ENCODE results near the gene ANKRD29.
A peak's percentile ranks its signal among the peaks of the same experiment; 100 is the strongest.

The ANKRD29 gene, protein sequence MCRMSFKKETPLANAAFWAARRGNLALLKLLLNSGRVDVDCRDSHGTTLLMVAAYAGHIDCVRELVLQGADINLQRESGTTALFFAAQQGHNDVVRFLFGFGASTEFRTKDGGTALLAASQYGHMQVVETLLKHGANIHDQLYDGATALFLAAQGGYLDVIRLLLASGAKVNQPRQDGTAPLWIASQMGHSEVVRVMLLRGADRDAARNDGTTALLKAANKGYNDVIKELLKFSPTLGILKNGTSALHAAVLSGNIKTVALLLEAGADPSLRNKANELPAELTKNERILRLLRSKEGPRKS

DNA sequence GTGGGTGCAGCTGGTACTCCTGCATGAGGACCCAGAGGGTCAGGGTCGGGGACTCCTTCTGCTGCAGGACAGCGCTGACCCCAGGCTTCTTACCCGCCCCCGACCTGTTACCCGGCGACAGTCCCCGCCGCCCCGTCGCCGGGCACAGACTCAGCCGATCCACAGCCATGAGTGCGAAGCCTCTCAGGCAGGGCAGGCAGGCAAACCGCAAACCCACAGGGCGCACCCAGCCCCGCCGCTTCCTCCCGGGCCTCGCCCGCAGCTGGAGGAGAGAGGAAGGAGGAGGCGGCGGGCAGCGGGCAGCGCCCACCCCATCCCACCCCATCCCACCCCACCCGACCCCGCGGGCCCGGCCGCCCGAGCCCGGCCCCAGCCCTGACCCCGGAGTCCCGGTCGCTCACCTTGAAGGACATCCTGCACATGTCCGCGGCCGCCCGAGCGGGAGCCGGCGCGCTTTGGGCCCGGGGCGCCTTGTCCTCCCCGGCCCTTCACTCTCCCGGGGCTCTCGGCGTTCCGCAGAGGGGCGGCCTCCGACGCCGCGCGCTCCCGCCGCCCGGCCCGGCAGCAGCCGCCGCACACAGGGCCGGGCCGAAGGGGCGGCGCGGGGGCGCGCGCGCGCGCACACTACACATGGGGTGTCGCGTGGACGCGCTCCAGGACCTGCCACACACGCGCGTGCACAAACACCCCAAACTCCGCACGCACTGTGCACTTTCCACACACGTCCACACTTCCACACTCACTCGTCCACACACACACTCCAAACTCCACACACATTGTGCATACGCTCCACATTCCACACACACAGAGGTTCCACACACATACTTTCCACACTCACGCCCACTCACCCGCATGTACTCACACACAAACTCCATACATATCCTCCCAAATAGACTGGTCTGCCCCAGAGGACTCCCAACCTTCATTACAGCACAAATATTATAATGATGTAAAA, at the start of gene ANKRD29:
Gene ANKRD29, minus strand, starts transcription at position 603 of the 955 bp plus-strand sequence. Its CDS starts 181 bp downstream, at position 422.
- peak in 1 of 2 donors; percentile 34 for DNase-seq (ENCODE audit: low read depth in 2 of 2)

DNA sequence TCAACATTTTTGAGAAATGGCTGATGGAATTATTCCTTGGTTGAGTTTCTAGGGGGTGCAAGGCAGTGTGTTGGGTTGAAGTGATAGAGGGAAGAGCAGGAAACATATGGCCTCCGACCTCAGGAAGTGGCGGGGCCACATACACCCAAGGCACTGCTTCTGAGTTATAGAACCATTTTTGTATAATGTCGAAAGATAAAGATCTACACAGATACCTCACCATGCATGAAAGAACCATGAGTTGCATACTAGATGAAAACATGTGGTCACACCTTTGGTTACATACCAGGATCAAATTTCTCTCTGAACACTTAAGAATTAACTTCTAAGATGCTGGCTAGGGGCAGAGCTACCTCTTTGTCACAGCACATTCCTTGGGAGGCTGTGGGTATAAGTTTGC, 49.7 kb upstream of the ANKRD29 start:
- DNase-seq (ENCODE audit: low read depth in 2 of 2), result no peak

DNA sequence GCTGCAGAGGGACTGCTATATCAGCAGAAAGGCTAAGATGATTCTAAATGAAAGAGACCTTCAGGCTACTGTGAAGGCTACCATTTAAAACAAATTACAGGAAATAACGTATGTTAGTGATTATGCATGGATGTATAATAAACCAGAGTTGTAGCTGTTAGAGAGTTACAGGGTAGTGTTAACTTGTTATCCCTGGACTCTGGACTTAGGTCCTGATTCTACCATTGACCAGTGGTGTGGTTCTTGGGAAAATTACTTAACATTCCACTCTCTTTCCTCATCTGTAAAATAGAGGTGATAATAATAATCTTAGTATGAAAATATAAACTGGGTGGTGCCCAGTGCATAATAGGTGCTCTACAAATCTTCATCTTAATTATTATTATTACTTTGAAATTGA, 48.7 kb upstream of the ANKRD29 start:
- DNase-seq (ENCODE audit: low read depth in 2 of 2), result no peak

DNA sequence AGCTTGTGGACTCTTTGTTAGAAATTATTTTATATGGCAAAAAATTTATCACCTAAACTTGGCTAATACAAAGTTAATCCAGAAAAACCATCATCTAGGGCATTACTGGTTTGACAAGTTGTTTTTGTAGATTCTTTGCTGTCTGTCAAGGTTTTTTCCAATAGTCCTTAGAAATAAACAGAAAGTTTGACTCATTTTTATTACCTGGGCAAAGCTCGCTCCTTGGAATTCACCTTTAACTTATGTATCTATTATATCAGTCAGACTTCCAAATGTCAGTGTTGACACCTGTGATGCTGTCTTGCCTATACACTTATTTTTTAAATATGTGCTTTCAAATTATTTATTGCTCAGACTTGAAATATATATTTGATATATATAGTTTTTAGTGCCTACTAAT, 48.2 kb upstream of the ANKRD29 start:
- no peak for DNase-seq (ENCODE audit: low read depth in 2 of 2)

DNA sequence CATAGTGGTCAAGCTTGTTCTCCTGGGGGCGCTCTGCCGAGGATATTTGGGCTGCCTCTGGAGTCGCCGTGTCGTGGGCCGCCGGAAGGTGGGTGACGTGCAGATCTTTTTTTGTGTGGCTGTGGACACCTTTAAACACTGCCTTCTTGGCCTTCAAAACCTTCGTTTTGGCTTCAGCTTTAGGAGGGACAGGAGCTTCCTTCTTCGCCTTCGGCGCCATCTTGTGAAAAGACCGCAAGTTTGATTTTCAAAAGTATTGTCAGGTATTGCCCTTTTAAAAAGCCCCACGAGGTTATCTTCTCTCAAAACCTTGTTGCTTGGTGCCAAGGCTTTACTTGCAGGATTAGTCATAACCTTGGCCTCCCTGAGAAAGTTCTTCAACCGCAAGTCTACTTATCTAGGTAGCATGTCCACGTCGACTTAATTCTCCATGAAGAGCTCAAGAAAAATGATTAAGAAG, 47.4 kb upstream of the ANKRD29 start:
- no peak for DNase-seq (ENCODE audit: low read depth in 2 of 2)

DNA sequence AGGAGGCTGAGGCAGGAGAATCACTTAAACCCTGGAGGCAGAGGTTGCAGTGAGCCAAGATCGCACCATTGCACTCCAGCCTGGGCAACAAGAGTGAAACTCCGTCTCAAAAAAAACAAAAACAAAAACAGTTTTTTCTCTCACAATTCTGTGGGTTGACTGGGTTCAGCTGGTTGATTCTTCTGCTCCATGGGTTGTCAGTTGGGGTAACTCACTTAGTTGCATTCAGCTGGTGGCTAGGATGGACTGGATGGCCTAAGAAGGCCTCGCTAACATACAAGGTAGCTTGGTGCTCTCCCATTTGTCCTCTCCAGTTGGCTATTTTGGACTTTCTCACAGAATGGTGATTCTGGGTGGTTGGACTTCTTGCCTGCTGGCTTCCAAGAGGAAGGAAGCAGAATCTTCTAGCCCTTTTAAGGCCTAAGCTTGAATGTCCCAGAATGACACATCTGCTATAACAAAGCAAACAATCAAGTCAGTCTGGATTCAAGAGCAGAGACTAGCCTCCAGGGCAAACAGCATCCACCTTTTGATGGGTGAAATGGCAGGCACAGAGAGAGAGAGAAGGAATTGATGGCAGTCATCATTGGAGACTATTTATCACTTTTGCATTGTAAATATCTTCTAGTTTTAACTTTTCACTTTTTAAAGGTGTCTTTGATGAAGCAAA, 44.4 kb upstream of the ANKRD29 start:
- no peak for DNase-seq (ENCODE audit: low read depth in 2 of 2)

DNA sequence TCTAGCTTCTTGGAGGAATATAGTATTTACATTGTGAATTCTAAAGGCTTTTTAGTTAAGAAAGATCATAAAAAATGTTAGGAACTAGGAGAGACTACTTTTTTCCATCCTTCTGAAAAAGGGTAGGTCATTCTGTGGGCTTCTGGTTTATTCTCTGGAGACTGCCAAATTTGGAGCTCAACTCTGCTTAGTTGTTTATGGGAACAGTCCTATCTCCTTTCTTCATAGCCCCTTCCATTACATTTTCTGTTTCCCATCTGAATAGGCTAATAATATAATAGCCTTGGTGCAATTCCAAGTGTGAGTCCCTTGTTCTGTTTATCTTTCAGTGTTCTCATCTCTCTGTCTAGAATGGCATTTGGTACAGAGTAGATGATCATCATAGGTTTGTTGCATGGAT, 42.1 kb upstream of the ANKRD29 start:
- no peak for DNase-seq (ENCODE audit: low read depth in 2 of 2)

DNA sequence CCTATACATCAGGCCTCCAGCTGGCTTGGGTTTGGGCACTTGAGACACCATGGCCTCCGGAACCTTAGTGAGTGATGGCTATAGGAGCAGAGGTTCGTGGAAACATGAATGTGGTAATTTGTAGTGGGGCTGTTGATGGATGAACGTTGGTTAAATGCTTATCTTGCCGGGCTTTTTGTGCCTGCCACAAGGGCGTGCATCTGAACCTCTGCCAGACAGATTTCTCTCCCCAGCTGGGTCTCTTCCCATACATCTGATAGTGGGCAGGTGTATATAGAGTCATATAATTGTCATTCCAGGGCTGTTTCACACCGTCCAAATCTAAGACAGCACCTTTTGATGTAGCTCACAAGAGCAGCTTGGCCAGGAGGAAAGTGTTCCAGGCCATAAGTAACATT, 41.3 kb upstream of the ANKRD29 start:
- no peak for DNase-seq (ENCODE audit: low read depth in 2 of 2)

DNA sequence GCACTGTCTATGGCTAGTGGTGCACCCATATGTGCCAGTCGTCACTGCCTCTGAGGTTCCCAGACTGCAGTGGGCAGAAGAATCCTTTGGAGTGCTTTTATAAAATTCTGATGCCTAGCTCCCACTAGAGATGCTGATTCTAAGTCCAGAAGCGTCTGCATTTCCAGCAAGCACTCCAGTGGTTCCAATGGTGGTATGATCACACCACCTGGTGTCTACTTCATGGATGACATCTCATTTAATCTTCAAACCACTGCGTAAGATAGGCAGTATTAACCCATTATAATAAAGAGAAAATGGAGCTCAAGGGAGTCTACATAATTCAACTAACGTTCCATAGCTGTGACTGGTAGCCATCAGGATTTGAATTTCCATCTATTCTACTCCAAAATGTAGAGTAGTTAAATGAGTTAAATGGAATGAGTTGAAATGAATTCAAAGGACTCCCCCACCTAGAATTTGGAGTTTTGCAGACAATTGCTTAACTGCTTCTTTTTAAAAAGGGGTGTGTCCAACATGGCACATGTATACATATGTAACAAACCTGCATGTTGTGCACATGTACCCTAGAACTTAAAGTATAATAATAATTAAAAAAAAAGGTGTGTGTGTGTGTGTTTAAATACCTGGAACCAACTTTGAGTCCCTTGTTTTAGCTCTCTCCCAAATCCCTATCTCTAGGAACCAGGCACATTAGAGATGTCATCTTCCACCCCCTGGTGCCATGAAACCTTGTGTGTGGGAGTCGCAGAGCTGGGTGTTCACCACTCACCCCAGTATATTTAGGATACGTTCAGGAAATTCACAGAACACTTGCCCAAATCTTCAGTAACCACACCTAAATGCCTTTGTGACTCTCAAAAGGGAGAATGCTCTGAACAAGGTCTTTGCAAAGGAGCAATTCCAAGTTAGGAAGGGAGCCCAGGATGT, 40.6 kb upstream of the ANKRD29 start:
- no peak for DNase-seq (ENCODE audit: low read depth in 2 of 2)

DNA sequence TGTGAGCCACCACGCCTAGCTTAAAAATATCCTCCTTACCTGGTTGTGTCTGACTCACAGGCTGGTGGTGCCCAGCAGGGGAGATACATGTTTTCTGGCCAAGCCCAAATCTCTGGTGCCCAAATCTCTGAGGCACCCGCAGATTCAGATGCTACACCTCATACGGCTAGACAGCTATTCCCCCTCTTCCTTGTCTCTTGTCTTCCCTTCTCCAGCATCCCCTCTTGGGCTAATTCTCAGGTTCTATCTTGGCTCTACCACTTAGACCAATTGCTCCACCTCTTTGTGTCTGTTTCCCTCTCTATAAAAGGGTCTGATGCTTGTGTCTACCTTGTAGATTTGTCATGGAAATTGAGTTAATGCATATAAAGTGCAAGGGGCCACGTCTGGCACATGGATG, 39.9 kb upstream of the ANKRD29 start:
- no peak for DNase-seq (ENCODE audit: low read depth in 2 of 2)

DNA sequence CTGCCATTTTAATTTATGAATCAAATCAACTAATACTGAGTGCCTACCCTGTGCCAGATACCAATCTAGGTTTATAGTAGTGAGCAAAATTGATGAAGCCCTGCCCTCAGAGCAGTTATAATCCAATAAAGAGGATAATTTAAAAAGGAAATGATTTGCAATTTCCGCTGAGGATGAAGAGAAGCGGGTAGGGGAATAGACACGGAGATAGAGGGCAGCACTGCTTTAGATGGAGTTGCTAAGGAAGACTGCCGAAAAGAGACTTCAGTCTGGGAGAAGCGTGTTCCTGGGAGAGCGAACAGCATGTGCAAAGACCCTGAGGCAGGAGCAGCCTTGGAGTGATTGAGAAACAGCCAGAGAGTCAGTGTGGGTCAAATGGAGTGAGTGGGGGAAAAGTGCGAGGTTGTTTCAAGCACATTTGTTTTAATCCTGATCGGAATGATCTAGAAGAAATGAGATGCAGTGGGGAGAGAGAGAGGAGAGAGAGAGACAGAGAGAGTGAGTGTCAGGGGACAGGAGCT, 38.9 kb upstream of the ANKRD29 start:
- DNase-seq (ENCODE audit: low read depth in 2 of 2), result no peak

DNA sequence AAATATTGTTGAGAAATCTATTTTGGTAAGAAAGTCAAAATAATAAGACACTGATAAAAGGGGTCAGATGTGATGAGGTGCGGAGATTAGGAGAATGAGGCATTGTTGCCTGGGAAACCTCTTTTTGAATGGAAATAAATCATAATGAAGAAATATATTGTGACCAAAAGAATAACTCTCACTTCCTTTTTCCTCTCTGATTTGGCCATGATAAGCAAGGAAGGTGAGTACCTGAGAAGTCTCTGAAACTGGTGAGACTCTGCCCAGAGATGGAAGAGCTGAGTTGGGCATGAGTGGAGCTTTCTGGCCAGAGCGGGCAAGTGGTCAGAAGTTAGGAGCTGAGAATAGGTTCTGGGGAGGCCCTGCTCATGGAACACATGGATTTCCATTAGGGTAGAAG, 38.3 kb upstream of the ANKRD29 start:
- no peak for DNase-seq (ENCODE audit: low read depth in 2 of 2)

DNA sequence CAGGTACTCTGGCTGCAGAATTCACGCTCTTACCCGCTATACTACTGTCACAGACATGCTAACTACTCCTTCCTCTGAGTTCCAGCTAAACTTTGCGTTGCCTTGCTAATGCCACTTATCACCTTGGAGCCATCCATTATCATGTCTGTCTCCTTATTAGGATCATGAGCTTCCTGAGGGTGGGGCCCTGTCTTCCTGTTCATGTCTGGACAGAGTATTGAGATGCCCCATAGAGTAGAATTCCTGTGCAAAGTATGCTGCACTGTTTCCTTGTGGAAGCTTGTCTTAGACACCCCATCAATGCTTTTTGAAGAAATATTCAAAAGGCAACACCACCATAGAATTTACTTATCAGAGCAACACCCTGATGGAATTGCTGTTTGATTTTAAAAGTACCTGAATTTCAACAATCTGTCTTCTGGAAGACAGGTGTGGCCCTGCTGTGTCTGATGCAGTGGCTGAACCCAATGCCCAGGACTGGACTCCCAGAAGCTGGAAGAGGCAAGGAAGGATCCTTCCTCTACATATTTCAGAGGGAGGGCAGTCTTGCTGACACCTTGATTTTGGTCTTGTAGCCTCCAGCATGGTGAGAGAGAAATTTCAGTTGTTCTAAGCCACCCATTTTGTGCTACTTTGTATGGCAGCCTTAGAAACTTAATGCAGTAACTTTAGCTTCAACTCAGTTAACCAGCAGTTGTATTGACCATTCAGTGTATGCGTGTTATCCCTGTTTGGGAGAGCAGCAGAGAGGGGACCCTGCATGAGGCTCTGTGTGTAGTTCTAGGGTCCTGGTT, 32.1 kb upstream of the ANKRD29 start:
- DNase-seq (ENCODE audit: low read depth in 2 of 2), result no peak

DNA sequence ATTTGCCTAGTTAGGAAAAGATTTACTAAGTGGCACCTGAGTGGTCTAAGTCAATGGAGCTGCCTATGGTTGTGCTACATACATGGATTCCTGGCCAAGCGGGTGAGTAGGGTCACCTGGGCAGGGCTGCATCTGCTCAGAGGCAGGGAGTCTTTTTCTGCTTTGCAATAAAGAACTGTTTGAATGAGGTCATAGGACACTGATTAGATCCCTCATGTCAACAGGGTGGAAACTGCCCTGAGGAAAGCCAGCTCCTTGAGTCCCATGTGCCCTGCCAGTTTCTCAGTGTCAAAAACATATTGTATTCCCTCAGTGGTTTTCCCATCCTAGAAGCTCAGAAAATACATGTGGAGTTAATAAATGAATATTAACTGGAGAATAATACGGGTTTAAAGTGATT, 31.1 kb upstream of the ANKRD29 start:
- no peak for DNase-seq (ENCODE audit: low read depth in 2 of 2)

DNA sequence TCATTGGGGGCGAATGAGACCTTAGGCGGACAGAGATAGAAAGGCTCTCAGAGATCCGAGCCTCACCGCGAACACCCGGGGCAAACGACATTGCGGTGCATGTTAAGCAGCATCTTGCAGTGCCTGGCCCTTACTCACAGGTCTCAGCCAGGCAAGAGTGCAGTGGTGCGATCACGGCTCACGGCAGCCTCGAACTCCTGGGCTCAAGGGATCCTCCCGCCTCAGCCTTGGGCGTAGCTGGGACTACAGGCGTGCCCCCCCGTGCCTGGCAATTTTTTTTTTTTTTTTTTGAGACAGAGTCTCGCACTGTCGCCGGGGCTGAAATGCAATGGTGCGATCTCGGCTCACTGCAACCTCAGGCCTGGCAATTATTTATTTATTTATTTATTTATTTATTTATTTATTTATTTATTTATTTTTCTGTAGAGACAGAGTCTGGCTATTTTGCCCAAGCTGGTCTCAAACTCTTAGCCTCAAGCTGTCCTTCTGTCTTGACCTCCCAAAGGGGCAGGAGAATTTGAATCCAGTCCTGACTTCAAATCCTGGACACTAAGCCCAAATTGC, 27.9 kb upstream of the ANKRD29 start:
- DNase-seq (ENCODE audit: low read depth in 2 of 2), result no peak

DNA sequence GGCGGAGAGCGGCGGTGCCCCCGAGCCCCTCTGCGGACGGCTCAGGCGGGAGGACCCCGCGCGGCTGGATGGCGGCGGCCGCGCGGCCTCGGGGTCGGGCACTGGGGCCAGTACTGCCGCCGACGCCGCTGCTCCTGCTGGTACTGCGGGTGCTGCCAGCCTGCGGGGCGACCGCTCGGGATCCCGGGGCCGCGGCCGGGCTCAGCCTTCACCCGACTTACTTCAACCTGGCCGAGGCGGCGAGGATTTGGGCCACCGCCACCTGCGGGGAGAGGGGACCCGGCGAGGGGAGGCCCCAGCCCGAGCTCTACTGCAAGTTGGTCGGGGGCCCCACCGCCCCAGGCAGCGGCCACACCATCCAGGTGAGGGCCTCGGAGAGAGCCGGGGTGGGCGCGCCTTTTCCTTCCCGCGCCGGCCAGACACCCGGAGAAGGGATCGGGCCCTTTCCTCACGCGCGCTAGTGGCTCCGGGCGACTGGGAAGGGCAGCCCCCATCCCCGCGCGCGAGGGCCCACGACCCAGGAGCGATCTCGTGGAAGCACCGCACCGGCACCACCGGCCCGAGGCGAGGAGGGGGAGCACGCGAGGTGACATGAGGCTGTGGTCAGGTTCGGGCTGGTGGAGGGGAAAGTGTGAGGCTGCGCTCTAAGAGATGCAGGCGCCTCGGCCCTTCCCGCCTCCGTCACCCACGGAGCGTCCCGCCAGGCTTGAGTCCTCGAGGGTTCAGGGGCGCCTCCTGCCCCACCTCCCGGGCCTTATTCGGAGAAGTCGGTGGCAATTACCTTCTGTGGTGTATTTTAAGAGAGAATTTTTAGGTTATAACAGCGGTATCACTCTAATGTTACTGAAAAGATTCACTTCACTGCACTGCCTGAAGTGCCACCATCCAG, 27.1 kb upstream of the ANKRD29 start:
- DNase-seq (ENCODE audit: low read depth in 2 of 2), result peak in 1 of 2 donors; percentile 9

DNA sequence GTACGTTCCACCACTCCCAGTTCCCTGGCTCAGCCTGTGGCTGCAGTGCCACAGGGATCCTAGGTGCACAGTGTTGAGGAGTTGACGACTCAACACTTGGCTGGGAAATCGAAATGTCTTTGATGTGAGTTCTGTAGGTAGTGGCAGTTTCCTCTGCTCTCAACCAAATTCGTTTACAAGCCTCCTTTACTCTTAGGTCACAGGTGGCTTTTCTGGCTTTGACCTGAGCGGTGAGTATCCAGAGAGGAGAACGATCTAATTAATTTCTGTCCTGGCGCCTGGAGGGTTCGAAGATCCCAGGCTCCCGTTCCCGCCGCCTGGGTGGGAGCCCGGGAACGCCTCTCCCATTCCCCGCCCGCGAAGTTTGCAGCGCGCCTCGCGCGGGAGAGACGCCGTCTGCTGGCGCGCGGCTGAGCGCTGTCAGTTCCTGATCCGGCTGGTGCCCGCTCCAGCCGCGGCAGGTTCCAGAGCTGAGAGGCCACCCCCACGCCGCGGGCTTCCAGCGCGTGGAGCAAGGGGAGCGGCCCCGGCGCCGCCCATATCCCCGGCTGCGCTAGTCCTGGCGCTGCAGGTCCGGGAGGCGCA, 26.4 kb upstream of the ANKRD29 start, which contains the start of gene LAMA3:
Gene LAMA3, plus strand, starts transcription at position 423 of the 585 bp plus-strand sequence. CDS start 231 bp downstream, outside the sequence.
- DNase-seq (ENCODE audit: low read depth in 2 of 2), result peak in 1 of 2 donors; percentile 25

DNA sequence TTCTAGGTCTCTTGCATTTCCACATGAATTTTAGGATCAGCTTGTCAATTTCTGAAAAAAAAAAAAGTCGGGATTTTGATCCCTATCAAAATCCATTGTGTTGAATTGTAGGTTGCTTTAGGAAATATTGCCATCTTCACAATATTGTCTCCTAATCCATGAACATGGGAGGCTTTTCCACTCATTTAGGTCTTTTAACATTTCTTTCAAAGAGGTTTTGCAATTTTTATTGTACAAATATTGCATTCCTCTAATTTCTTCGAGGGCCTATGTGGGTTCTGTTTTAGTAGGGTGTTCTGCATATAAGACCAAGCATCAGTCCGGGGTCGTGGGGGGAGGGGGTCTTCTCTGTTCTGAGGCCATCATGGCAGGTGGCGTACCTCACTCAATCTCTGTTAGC, 25.8 kb upstream of the ANKRD29 start:
- no peak for DNase-seq (ENCODE audit: low read depth in 2 of 2)
